HG02884 (cell line): Measurements from ENCODE around the gene BCL2L13.
"Not testable (repeated sequence)": the region's sequence is repeated elsewhere in the genome, so short reads cannot be mapped to it uniquely, and the experiment has no call there.

Experiments used
- ATAC-seq: cut with Tn5 transposase; IDR thresholded peaks from one replicate; pipeline ENCODE4 v1.9.1; 2021; ENCODE audit warnings: mild to moderate bottlenecking, moderate library complexity; ENCODE audit not compliant: unreplicated experiment

The BCL2L13 gene

GRCh38 chr22:17694193-17694592 is 55.6 kb downstream of the BCL2L13 start:
- ATAC-seq: no peak

DNA sequence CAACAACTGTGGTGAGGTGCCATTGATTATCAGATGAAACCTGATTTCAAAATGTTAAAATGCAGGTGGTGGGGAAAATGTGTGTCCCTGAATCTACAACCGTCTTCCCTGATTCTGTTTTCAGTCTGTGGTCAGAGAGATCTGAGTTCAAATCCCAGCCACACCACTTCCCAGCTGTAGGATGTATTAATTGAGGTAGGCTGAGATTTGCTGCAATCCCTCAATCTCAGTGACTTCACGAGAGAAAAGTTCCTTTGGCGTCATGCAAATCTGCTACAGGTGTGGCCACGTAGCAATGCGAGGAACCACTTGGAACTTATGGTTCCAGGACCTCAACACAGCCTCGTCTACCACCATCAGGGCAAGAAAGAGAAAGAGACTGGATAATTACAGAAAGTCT is 56.2 kb downstream of the BCL2L13 start:
- ATAC-seq: no peak

DNA sequence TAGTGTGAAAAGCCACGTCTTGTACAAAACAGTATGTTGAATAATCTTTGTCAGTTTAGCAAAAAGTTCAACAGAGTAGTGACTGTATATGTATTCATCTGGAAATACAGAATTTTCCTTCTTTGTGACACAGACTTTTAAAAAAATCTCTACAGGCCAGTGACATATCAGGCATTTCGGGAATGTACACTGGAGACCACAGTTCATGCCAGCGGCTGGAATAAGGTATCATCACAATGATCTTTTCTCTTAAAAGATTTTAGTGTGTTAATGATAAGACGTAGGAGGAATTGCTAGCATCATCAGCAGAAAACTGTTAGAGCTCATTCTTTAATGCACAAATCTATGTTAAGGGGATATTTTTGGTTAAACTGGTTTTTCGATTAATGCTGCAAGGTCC is 57.4 kb downstream of the BCL2L13 start:
- no peak for ATAC-seq

- ATAC-seq: not testable (repeated sequence)
These were observed 58.6 kb downstream of the BCL2L13 start for GRCh38 chr22:17697196-17697595.

DNA sequence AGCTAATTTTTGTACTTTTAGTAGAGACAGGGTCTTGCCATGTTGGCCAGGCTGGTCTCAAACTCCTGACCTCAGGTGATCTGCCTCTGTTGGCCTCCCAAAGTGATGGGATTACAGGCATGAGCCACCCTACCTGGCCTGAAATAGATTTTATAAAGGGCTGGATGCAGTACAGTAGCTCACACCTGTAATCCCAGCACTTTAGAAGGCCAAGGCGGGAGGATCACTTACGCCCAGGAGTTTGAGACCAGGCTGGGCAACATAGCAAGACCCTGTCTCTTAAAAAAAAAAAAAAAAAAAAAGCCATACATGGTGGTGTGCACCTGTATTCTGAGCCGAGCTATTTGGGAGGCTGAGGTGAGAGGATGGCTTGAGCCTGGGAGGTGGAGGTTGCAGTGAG is 59.7 kb downstream of the BCL2L13 start:
- ATAC-seq: not testable (repeated sequence)

DNA sequence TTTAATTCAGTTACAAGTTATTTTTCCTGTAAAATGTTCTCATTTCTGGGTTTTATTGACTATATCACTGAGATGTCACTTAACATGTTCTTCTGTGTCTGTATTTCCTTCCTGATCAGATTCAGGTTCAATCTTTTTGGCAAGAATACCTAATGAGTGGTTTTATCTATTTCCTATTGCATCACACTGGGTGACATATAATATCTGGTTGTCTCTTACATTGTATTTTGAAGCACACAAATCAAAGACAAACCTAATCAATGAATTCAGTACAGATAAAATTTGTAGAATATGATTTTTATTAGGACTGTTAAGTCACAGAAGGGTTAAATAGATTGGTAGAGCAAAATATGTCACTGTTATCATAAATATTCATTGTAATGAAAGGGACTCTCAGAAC is 60.4 kb downstream of the BCL2L13 start:
- ATAC-seq: no peak

DNA sequence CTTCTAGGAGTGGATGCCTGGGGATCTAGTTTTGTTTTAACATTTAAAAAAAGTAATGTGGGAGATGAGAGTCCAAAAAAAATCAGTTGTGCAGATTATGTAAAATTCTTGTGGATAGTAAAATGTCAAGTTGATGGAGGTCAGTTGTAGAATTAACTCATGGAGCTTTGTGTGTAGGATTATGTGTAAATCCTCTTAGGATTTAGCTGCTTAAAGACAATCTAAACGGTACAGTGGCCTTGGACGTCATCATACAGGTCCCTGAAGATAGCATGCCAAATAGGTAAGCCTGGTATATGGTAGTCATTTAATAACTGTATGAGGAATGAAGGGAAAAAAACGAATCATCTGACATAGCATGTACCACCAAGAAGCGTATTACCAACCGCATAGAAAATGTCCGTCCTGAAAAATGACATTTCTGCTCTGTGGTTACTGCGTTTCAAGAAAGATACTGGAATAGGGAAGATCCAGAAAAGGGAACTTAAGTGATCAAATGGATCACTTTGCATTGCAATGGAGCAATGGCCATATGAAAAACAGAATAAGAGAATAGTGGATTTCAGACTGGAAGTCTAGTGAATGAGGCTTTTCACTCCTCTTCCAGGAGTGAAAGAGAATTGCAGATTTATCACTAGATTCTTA is 61.3 kb downstream of the BCL2L13 start:
- no peak for ATAC-seq

DNA sequence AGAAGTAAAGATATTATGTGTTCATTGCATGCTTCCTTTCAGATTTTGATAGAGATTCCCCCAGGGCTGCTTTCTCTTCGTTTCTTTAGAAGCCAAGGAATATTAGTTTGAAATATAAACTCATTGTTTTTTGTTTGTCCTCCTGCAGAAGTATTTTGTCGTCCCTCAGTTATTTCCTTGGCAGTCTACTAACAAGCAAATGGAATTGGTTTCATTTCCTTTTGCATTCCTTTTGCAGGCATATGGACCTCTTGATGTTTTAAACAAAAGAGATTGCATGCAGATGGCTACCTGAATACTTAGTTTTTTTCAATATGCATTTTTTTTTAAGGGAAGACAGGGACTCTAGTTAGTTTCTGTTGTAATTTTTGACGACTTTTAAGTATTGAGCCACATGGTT is 62.2 kb downstream of the BCL2L13 start:
- ATAC-seq: no peak

GRCh38 chr22:17703811-17704210 is 65.3 kb downstream of the BCL2L13 start:
- ATAC-seq: no peak

- ATAC-seq: no peak
These were observed 67.0 kb downstream of the BCL2L13 start for GRCh38 chr22:17705546-17705945.

GRCh38 chr22:17705951-17706900 is 67.7 kb downstream of the BCL2L13 start:
- ATAC-seq: peak; percentile 78

DNA sequence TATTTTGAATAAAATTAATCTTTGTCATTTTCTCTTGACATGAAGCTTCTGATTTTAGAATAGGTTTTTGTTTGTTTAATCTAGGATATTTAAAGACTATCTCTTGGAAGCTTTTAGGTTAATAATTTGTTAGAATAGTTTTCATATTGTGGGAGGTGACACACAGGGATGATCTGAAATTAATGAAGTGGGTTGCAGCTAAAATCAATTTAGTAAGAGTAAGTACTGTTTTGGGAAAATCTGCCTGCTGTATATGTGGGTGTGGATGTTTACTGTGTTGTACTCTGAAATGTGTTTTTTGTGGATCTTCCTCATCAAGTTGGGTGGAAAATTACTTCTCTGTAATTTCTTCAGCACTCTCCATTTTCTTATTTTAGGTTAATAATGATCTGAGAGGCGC is 68.4 kb downstream of the BCL2L13 start:
- no peak for ATAC-seq

GRCh38 chr22:17707526-17707925 is 69.0 kb downstream of the BCL2L13 start:
- no peak for ATAC-seq

GRCh38 chr22:17710023-17710422 is 71.5 kb downstream of the BCL2L13 start:
- ATAC-seq: no peak

- ATAC-seq: no peak
These were observed 73.9 kb downstream of the BCL2L13 start for GRCh38 chr22:17712441-17712840.

- no peak for ATAC-seq
These were observed 78.0 kb downstream of the BCL2L13 start for GRCh38 chr22:17716529-17716928.

- no peak for ATAC-seq
These were observed 79.2 kb downstream of the BCL2L13 start for GRCh38 chr22:17717708-17718107.

GRCh38 chr22:17719911-17720310 is 81.4 kb downstream of the BCL2L13 start:
- ATAC-seq: no peak

GRCh38 chr22:17724241-17724640 is 85.7 kb downstream of the BCL2L13 start:
- ATAC-seq: no peak

GRCh38 chr22:17724678-17725499 is 86.3 kb downstream of the BCL2L13 start:
- ATAC-seq: no peak

DNA sequence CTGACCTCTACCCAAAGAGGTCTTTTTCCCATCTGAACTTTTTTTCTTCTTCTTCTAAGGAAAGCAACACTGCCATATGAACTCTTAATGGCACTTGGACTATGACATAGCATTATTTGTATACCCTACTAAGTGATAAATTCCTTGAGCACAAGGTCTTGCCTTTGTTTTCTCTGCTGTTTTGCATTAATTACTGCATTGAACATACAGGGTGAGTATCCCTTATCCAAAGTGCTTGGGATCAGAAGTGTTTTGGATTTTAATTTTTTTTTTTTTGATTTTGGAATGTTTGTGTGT is 86.9 kb downstream of the BCL2L13 start:
- ATAC-seq: no peak
